ENCODE measurements around the gene CRYL1.

CRYL1 gene

DNA sequence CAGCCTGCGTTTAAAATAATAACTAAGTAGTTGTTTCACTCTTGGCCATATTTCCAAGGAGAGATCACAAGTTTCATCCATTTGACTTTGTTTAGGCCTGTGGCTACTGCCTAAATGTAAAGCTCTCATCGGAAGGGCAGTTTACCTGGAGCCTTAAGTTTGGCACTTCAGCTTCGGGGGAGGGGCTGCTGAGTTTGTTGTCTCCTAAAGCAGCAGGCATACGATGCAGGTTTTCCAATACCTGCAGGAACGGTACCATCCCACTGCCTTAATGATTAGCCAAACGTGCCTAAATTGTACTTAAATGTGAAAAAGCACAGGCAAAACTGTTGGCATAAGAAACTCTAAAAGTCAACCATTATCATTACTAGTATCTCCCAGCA lies 63.1 kb downstream of the CRYL1 start:
- TF ChIP-seq, protein P1, sequence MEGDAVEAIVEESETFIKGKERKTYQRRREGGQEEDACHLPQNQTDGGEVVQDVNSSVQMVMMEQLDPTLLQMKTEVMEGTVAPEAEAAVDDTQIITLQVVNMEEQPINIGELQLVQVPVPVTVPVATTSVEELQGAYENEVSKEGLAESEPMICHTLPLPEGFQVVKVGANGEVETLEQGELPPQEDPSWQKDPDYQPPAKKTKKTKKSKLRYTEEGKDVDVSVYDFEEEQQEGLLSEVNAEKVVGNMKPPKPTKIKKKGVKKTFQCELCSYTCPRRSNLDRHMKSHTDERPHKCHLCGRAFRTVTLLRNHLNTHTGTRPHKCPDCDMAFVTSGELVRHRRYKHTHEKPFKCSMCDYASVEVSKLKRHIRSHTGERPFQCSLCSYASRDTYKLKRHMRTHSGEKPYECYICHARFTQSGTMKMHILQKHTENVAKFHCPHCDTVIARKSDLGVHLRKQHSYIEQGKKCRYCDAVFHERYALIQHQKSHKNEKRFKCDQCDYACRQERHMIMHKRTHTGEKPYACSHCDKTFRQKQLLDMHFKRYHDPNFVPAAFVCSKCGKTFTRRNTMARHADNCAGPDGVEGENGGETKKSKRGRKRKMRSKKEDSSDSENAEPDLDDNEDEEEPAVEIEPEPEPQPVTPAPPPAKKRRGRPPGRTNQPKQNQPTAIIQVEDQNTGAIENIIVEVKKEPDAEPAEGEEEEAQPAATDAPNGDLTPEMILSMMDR (IDR thresholded peaks at IDR 0.05) = no peak
- H3K4me3 ChIP-seq (ENCODE audit: low read depth, low read length) = no peak overlapping the region

DNA sequence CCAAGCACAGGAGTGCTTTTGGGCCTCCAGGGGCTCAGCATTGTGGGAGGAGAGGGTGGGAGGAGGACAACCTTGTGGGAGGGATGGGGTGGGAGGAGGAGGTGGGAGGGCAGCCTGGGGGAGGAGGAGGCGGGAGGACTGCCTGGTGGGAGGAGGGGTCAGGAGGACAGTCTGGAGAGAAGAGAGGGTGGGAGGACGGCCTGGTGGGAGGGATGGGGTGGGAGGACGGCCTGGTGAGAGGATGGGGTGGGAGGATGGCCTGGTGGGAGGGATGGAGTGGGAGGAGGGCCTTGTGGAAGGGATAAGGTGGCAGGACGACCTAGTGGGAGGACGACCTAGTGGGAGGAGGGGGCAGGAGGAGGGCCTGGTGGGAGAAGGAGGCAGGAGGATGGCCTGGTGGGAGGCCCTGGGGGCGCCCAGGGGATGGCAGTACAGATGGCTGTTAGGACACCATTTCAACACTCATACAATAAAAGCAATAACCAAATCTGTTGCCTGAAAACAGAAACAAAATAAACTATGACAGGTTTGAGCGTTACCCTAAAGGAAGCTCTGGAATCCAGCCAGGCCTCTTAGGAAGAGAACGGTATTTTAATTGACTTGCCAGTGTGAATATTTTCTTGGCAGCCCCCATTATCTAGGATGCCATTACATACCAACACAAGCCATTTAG lies 63.7 kb downstream of the CRYL1 start:
- H3K9ac ChIP-seq = no peak overlapping the region
- H3K36me3 ChIP-seq (ENCODE audit: control insufficient read depth, insufficient read depth, low read length) = no peaks in the 10 kb centered on the region
- no peaks in the 10 kb centered on the region for H3K79me2 ChIP-seq
- H3K9me3 ChIP-seq (ENCODE audit: control insufficient read depth, low read length) = no peaks in the 10 kb centered on the region
- H2AFZ ChIP-seq = no peak overlapping the region
- no peaks in the 10 kb centered on the region for H3K4me1 ChIP-seq
- no peaks in the 10 kb centered on the region for H3K27me3 ChIP-seq (ENCODE audit: control insufficient read depth, insufficient read depth, low read length)
- H3K27ac ChIP-seq = no peak overlapping the region
- TF ChIP-seq, protein P1 (IDR thresholded peaks at IDR 0.05) = no peak
- no peak overlapping the region for H3K4me2 ChIP-seq (ENCODE audit: low read length)
- no peak overlapping the region for H3K4me3 ChIP-seq (ENCODE audit: low read depth, low read length)

More for the DNA sequence above, 63.1 kb downstream of the CRYL1 start:
- Histone ChIP-seq H3K27ac (no peak overlapping the region), H3K79me2 (no peaks in the 10 kb centered on the region), H3K4me1 (no peaks in the 10 kb centered on the region), H2AFZ (no peak overlapping the region), H3K27me3 (ENCODE audit: control insufficient read depth, insufficient read depth, low read length) (no peaks in the 10 kb centered on the region), H3K36me3 (ENCODE audit: control insufficient read depth, insufficient read depth, low read length) (no peaks in the 10 kb centered on the region), H3K9ac (no peak overlapping the region), H3K9me3 (ENCODE audit: control insufficient read depth, low read length) (no peaks in the 10 kb centered on the region), H3K4me2 (ENCODE audit: low read length) (no peak overlapping the region)

DNA sequence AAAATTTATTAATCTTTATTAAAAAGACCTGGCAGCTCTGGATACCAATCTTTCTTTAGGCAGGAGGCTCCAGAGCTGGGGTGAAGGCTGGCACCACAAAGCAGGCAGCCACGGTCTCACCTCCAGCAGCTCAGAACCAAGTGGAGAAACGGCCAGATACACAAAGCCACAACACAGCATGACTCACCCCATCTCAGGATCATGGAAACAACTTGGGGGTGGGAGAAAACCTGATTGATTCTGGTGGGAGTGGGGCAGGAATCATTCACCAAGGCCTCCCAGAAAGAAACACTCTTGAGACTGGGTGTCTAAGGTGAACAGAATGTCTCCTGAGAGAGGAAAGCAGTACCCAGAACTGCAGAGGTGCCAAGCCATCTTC lies 64.2 kb downstream of the CRYL1 start:
- Histone ChIP-seq H3K4me3 (ENCODE audit: low read depth, low read length) (no peak overlapping the region), H3K4me1 (no peaks in the 10 kb centered on the region), H3K27ac (no peak overlapping the region), H3K4me2 (ENCODE audit: low read length) (no peak overlapping the region), H3K27me3 (ENCODE audit: control insufficient read depth, insufficient read depth, low read length) (no peaks in the 10 kb centered on the region), H2AFZ (no peak overlapping the region), H3K9ac (no peak overlapping the region), H3K9me3 (ENCODE audit: control insufficient read depth, low read length) (no peaks in the 10 kb centered on the region), H3K36me3 (ENCODE audit: control insufficient read depth, insufficient read depth, low read length) (no peaks in the 10 kb centered on the region), H3K79me2 (no peaks in the 10 kb centered on the region)
- TF ChIP-seq, protein P1 (IDR thresholded peaks at IDR 0.05) = no peak

DNA sequence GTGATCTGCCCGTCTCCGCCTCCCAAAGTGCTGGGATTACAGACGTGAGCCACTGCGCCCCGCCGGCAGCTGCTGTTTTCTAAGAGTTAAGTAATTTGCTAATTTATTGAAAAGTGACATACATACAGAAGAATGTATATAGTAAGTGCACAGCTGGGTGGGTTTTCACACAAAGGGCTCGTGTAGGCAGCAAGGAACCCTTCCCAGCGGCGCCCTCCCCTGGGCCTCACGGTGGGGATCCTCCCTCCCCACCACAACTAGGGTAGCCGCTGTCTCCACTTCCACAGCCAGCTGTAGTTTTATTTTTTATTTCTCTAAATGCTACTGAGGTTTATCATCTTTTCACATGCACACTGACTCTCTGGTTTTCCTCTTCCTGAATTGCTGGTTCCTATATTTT lies 64.9 kb downstream of the CRYL1 start:
- TF ChIP-seq, protein P1 (IDR thresholded peaks at IDR 0.05) = no peak
- Histone ChIP-seq H3K36me3 (ENCODE audit: control insufficient read depth, insufficient read depth, low read length) (no peaks in the 10 kb centered on the region), H3K9me3 (ENCODE audit: control insufficient read depth, low read length) (no peaks in the 10 kb centered on the region), H2AFZ (no peak overlapping the region), H3K27ac (no peak overlapping the region), H3K9ac (no peak overlapping the region), H3K27me3 (ENCODE audit: control insufficient read depth, insufficient read depth, low read length) (no peaks in the 10 kb centered on the region), H3K4me1 (no peaks in the 10 kb centered on the region), H3K4me2 (ENCODE audit: low read length) (no peak overlapping the region), H3K4me3 (ENCODE audit: low read depth, low read length) (no peak overlapping the region), H3K79me2 (no peaks in the 10 kb centered on the region)

DNA sequence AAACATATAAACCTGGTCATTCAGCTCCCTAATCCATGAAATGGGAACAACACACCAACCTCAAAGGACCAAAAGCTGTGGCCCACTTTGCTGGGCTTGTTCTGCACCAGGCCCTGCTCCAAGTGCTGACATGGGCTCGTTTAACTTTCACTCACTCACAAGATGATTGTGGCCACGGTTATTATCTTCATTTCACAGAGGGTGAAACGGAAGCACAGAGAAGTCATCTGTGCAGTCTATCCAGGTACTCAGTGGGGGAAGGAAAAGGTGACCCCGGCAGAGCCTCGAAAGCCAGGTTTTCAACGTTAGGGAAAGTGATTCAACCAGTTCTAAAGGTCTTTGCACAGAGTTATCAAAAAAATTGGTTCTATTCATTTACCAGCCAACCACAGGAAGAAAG lies 68.0 kb downstream of the CRYL1 start:
- TF ChIP-seq, protein P1 (IDR thresholded peaks at IDR 0.05) = no peak
- Histone ChIP-seq H3K9me3 (ENCODE audit: control insufficient read depth, low read length) (no peaks in the 10 kb centered on the region), H3K79me2 (no peaks in the 10 kb centered on the region), H3K4me2 (ENCODE audit: low read length) (no peak overlapping the region), H2AFZ (no peak overlapping the region), H3K4me3 (ENCODE audit: low read depth, low read length) (no peak overlapping the region), H3K36me3 (ENCODE audit: control insufficient read depth, insufficient read depth, low read length) (no peaks in the 10 kb centered on the region), H3K27ac (no peak overlapping the region), H3K4me1 (no peaks in the 10 kb centered on the region), H3K27me3 (ENCODE audit: control insufficient read depth, insufficient read depth, low read length) (no peaks in the 10 kb centered on the region), H3K9ac (no peak overlapping the region)

All from parathyroid adenoma (tissue), 2 donors.